Adipocyte (in vitro differentiated cells): ENCODE data around the gene CBX2.

Source experiments
- DNase-seq: peaks from one replicate; pipeline ENCODE4 v3.0.0-alpha.2; 2015; ENCODE audit warnings: low read depth
- H3K27me3 ChIP-seq: replicated peaks from 2 replicates; pipeline ENCODE4 v1.7.0; 2013; ENCODE audit warnings: mild to moderate bottlenecking, low read length, moderate library complexity; ENCODE audit not compliant: control insufficient read depth, insufficient read depth
- H3K36me3 ChIP-seq: 2 replicates; pipeline ENCODE4 v1.7.0; 2013; ENCODE audit warnings: low read length, mild to moderate bottlenecking, moderate library complexity; ENCODE audit not compliant: control insufficient read depth, insufficient read depth, severe bottlenecking
- H3K4me1 ChIP-seq: 2 replicates; pipeline ENCODE4 v1.7.0; 2013; ENCODE audit warnings: mild to moderate bottlenecking, low read length, moderate library complexity; ENCODE audit not compliant: control insufficient read depth, insufficient read depth
- H3K4me3 ChIP-seq: 2 replicates; pipeline ENCODE4 v1.7.0; 2013; ENCODE audit warnings: mild to moderate bottlenecking, low read length, moderate library complexity
- H3K9ac ChIP-seq: 2 replicates; pipeline ENCODE4 v1.7.0; 2013; ENCODE audit warnings: mild to moderate bottlenecking, low read length, moderate library complexity
- H3K9me3 ChIP-seq: 2 replicates; pipeline ENCODE4 v1.7.0; 2013; ENCODE audit warnings: mild to moderate bottlenecking, low read length, moderate library complexity; ENCODE audit not compliant: control insufficient read depth

CBX2 gene

DNA sequence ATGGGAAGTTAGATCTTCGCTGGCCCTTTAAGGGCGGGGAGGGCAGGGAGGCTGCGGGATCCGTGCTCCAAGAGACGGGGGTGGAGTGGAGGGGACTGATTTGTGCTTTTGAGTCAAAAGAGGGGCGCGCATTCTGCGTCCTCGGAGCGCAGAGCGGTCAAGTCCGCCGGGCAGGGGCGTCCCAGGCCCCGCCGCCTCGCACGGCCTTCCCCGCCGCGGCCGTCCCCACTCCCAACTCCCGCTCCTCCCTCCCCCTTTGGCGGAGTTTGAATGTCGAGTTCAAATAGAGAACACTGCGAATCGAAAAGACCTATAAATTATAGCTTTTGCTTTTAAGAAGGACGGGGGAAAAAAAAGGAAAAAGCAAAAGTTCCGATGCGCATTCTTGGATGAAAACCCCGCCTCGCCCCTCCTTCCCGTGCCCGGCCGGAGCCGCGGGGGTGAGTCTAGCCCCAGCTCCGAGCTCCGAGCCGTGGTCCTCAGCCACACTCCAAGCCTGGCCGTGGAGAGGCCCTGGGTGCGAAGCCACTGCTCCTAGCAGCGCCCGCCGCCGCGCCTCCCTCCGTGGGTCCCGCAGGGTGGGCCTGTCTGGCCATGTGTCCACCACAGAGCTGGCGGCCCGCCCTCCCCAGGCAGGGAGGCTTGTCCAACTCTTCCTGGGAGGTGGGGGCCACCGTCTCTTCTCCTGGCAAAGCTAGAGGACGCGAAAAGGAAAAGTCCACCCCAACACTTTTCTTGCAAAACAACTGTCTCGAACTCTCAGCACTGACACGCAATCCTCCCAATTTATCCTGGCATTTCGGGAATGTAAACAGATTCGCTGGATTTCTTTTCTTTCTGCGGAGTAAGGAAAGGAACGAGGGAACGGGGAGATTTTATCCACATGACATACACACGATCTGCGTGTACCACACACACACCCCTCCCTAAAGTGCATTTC, 15.3 kb downstream of the CBX2 start:
- Histone ChIP-seq H3K9me3 (no peaks in the 10 kb centered on the region), H3K4me3 (peak overlapping the region; percentile 76), H3K9ac (peak overlapping the region; percentile 77), H3K36me3 (no peaks in the 10 kb centered on the region), H3K4me1 (peaks cover 29% of the 10 kb centered on the region), H3K27me3 (peaks cover 42% of the 10 kb centered on the region)
- DNase-seq, result peak; percentile 94

DNA sequence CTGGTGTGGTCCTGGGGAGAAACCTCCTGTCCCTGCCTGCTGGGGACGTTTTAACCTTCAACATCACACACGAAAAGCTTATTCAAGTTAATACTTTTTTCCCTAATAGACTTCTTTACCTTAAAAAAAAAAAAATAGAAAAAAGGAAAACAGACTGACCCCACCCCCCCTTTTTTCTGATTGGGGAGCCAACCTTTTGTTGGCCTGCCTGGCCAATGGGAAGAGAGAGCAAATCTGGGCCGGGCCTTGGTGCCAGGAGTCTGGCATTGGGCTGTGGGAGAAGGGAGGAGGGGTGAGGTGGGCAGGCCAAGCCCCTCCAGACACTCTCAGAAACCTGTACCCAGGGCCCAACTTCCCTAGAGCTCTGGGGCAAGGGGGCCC, 16.0 kb downstream of the CBX2 start:
- H3K4me3 ChIP-seq, result peak overlapping the region; percentile 76
- no peaks in the 10 kb centered on the region for H3K9me3 ChIP-seq
- peak; percentile 79 for DNase-seq
- no peaks in the 10 kb centered on the region for H3K36me3 ChIP-seq
- peaks cover 42% of the 10 kb centered on the region for H3K27me3 ChIP-seq
- peak overlapping the region; percentile 77 for H3K9ac ChIP-seq
- peaks cover 36% of the 10 kb centered on the region for H3K4me1 ChIP-seq

DNA sequence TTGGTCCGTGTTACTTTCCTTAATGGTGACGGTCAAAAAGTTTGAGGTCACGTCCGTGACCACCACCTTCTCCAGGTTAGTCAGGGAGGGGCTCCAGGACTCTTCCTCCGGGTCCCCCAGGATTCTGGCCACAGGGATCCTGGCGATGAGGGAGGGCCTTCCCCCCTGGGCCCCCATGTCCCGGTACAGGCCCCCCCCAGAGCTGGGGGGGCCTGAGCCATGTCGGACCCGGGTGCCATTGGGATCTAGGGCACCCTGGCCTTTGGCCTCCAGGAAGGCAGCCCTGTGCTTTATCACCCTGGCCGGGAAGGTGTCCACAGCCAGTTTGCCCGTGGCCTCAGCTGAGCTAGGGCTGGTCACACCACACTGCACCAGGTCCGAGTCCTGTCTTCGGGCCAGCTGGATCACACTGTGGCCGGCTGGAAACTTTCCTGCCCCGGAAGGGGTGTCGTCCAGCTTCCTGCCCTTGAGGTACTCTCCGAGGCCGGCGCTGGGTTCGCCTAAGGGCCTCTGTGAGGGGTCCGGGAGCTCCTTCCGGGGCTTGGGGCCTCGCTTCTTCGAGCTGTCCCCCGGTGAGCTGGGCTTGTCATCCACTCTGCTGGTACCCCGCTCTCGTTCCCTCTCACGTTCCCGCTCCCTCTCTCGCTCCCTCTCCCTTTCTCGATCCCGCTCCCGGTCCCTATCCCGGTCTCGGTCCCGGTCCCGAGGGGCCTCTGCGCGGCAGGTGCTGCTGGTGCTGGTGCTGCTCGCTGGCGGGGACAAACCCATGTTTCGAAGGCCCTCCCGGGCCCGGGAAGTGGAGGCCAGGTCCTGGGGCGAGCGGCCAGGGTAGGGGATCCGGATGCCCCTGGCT, 16.9 kb downstream of the CBX2 start:
- no peak overlapping the region for H3K9ac ChIP-seq
- no peak for DNase-seq
- H3K9me3 ChIP-seq, result no peaks in the 10 kb centered on the region
- no peaks in the 10 kb centered on the region for H3K36me3 ChIP-seq
- peaks cover 42% of the 10 kb centered on the region for H3K4me1 ChIP-seq
- H3K4me3 ChIP-seq, result no peak overlapping the region
- peaks cover 40% of the 10 kb centered on the region for H3K27me3 ChIP-seq

DNA sequence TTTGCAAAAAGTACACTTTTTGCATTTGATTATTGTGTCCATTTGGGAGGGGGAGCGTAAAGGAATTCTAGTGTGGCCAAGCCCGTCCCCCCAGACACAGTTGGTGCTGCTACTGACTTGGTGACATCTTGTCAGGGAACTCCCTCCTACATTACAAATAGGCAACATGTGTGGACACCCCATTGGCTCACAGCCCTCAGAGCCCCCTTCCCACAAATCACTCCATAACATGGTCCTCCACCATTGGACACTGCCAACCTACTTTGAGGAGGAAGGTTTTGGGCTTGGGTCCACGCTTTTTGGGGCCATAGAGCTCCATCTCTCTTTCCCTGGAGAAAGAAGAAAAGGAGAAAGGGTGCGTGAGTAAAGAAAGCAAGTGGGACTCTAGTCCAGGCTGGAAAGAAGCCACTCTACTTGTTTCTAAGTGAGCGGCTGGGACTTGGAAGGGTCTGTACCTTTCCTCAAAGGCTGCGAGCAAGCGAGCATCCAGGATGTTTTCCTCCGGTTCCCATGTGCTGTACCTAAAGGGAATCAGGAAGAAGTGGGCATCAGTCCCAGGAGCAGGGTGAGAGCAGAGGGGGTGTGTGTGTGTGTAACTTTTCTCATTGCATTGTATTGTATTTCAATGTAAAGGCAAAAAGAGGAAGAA, 18.0 kb downstream of the CBX2 start:
- DNase-seq, result no peak
- peaks cover 48% of the 10 kb centered on the region for H3K4me1 ChIP-seq
- H3K27me3 ChIP-seq, result peaks cover 40% of the 10 kb centered on the region

DNA sequence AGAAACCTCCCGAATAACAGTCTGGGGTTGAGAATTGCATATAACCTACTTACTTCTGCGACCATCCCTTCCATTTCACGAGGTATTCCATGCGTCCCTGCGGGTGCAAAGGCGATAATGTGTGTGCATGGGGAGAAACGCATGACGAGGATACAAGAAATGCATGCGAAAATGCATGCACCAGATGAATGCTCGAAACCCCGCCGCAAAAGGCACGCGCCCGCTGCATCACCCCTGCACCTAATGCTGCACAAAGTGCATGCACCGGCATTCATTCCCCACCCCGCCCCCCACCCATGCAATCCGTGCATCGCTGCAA, 18.5 kb downstream of the CBX2 start:
- H3K9ac ChIP-seq, result peak overlapping the region; percentile 90
- H3K4me3 ChIP-seq, result peak overlapping the region; percentile 82
- H3K9me3 ChIP-seq, result no peaks in the 10 kb centered on the region
- DNase-seq, result no peak
- H3K4me1 ChIP-seq, result peaks cover 49% of the 10 kb centered on the region
- peaks cover 40% of the 10 kb centered on the region for H3K27me3 ChIP-seq
- no peaks in the 10 kb centered on the region for H3K36me3 ChIP-seq

More for the DNA sequence above, 18.0 kb downstream of the CBX2 start:
- peak overlapping the region; percentile 82 for H3K4me3 ChIP-seq
- no peaks in the 10 kb centered on the region for H3K36me3 ChIP-seq
- H3K9me3 ChIP-seq, result no peaks in the 10 kb centered on the region
- peak overlapping the region; percentile 90 for H3K9ac ChIP-seq

DNA sequence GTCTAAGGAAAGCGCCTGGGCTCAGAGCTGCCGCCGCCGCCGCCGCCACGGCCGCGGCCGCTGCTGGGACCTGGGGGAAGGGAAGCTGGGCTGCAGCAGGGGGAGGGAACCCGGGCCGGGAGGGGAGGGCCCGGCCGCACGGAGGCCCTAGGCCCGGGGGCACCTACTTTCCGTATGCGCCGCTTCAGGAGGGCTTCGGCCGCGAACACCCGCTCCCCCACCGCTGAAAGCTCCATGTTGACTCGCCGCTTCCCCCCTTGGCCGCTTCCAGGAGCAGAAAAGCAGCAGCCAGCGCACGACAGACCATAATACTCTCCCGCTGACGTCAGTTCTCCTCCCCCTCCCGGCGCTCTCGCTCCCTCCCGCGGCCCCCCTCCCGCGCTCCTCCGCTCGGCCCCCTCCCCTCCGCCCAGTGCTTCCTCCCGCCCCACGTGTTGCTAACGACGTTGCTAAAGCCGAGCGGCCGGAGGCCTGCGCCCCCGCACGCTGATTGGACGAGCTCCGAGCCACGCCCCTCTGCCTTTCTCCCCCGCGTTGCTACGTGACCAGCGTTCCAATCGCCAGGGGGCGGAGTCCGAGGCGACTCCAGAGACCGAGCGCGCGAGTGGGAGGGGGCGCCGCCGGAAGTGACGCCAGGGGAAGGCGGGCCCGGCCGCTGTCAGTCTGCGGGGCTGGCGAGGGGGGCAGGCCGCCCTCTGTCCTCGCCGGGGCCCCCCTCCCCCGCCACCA, 19.0 kb downstream of the CBX2 start, which contains the start of gene CBX8:
CBX8 (minus strand) TSS at position 315 of the 729 bp plus-strand sequence; CDS start at position 236, 79 bp downstream.
- Histone ChIP-seq H3K36me3 (no peaks in the 10 kb centered on the region), H3K27me3 (peaks cover 41% of the 10 kb centered on the region), H3K4me1 (peaks cover 49% of the 10 kb centered on the region), H3K9ac (peak within 1 kb of the TSS; percentile 90), H3K9me3 (no peaks in the 10 kb centered on the region), H3K4me3 (peak within 1 kb of the TSS; percentile 82)
- DNase-seq, result peak; percentile 100

DNA sequence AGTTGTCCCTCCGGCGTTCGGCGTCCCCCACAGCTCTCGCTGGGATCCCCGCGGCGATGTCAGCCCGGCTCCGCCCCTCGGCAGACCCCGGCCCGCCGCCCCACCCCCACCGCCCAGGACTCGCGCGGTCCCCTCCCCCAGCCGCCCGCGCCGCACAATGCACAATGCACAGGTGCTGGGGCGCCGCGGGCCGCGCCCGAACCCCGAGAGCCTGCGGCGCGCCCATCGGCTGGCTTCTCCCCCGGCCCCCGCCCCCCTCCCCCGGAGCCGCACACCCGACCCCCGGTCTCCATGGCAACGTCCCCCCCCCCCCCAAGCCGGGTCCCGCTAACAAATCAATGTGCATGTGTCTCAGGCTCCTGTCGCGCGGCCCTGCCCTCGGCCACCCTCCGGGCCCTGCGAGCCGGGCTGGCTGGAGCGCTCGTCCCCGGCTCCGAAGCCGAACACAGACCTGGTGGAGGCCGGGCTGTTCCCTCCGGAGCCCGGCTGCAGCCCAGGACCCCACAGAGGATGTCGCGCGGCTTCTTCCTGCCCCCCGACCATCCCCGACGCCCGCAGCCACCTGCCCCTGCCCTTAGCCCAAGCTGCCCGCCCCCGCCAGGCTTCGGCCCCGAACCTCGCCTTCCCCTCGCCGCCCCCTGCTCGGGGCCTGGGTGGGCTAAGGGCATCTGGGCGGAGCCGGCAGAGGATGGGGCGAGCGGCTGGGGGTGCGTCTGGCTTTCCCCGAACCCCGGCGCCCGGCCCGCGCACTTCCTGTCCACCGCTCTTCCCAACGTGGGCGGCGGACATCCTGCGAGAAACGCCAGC, 19.7 kb downstream of the CBX2 start:
- peaks cover 42% of the 10 kb centered on the region for H3K27me3 ChIP-seq
- H3K36me3 ChIP-seq, result no peaks in the 10 kb centered on the region
- peak; percentile 38 for DNase-seq
- H3K4me3 ChIP-seq, result peak overlapping the region; percentile 69
- H3K4me1 ChIP-seq, result peaks cover 46% of the 10 kb centered on the region
- H3K9me3 ChIP-seq, result peaks cover 3% of the 10 kb centered on the region
- peak overlapping the region; percentile 46 for H3K9ac ChIP-seq

DNA sequence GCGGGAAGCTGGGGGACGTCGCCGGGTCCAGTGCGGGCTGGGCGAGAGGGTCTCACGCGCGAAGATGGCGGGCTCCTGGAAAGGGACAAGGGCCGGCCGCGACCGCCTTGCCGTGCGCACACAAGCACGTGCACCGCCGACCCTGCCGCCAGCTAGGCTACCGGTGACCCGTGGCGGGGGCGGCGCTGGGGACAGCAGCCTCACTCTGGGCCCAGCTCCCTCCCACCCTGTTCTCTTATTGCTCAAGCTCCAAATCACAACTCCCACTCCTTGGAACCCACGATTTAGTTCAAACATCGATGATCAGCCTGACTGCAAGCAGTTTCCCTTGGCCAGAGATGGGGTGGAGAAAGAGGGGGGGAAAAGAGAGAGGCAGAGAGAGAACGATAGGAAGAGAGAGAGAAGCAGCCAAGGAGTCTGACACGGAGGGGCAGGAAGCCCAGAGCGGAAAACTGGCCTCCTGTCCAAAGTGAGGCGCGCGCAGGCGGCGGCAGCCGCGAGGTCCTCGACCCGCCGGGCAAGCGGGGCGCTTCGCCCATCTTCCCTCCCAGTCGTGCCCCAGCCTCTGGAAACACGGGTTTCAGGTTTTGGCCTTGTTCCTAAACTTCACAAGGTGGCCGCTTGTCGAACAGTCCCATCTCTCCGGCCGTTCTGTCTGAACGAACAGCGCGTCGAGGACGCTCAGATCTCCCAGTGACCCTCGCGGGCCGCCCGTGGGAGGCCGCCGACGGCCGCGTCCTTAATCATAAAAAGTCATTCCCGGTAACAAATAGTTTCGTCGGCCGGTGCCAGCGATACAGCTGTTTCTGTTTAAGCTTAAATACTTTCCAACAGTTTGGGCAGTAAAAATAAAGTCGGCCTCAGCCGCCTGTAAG, 20.6 kb downstream of the CBX2 start:
- no peak overlapping the region for H3K9ac ChIP-seq
- H3K4me1 ChIP-seq, result peaks cover 41% of the 10 kb centered on the region
- DNase-seq, result peak; percentile 68
- H3K9me3 ChIP-seq, result peaks cover 3% of the 10 kb centered on the region
- peak overlapping the region; percentile 69 for H3K4me3 ChIP-seq
- H3K27me3 ChIP-seq, result peaks cover 49% of the 10 kb centered on the region
- no peaks in the 10 kb centered on the region for H3K36me3 ChIP-seq

DNA sequence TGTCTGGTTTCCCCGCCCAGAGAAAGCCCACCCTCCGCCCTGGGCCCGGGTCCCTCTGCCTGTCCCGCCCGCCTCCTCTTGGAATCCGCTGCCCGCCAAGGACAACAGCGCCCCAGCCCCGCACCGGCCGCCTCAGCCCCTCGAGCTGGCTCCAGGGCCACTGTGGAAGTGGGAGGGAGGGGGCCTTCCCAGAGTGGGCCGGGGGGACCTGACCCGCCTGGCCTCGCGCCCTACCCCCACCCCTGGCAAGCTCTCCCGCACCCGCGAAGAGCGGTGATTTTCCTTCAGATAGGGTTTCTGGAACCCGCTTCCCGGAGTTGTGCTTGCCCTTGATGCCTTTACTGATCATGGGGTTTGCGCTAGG, 21.2 kb downstream of the CBX2 start:
- Histone ChIP-seq H3K4me3 (no peak overlapping the region), H3K9ac (no peak overlapping the region), H3K36me3 (no peaks in the 10 kb centered on the region), H3K9me3 (peaks cover 3% of the 10 kb centered on the region), H3K4me1 (peaks cover 35% of the 10 kb centered on the region), H3K27me3 (peaks cover 55% of the 10 kb centered on the region)
- no peak for DNase-seq
